WTC11 (cell line): ENCODE measurements around the gene TFEB.

Experiments used
- CTCF ChIP-seq: fragments of 200-600 bp; IDR thresholded peaks from 2 replicates; pipeline ENCODE4 v1.8.0; 2022; ENCODE audit warnings: antibody characterized with exemption
- JUN ChIP-seq: sonication (generic); formaldehyde crosslinking; IDR thresholded peaks from 2 replicates; pipeline ENCODE4 v1.8.0; 2023; ENCODE audit warnings: mild to moderate bottlenecking, missing genetic modification reagents
- MAX ChIP-seq: sonication (generic); formaldehyde crosslinking; IDR thresholded peaks from 2 replicates; pipeline ENCODE4 v1.8.0; 2022; ENCODE audit warnings: mild to moderate bottlenecking, missing genetic modification reagents
- NFYB ChIP-seq: sonication (generic); formaldehyde crosslinking; conservative IDR thresholded peaks from 2 replicates; pipeline ENCODE4 v1.8.0; 2022; ENCODE audit warnings: low read depth, missing genetic modification reagents
- PRDM15 ChIP-seq: sonication (generic); formaldehyde crosslinking; IDR thresholded peaks from 2 replicates; pipeline ENCODE4 v1.8.0; 2022; ENCODE audit warnings: missing genetic modification reagents
- SP1 ChIP-seq: sonication (generic); formaldehyde crosslinking; conservative IDR thresholded peaks from 2 replicates; pipeline ENCODE4 v1.8.1; 2022; ENCODE audit warnings: missing genetic modification reagents
- STAT6 ChIP-seq: sonication (generic); formaldehyde crosslinking; conservative IDR thresholded peaks from 2 replicates; pipeline ENCODE4 v1.8.1; 2023; ENCODE audit warnings: mild to moderate bottlenecking, low read depth, missing genetic modification reagents, moderate library complexity
- USF2 ChIP-seq: sonication (generic); formaldehyde crosslinking; IDR thresholded peaks from 2 replicates; pipeline ENCODE4 v1.8.1; 2023; ENCODE audit warnings: mild to moderate bottlenecking, missing genetic modification reagents, moderate library complexity
- ZNF512 ChIP-seq: sonication (generic); formaldehyde crosslinking; IDR thresholded peaks from 2 replicates; pipeline ENCODE4 v1.8.1; 2022; ENCODE audit warnings: missing genetic modification reagents, borderline replicate concordance

- TF ChIP-seq NFYB (no peak), CTCF (no peak), USF2 (no peak), ZNF512 (CRISPR knock-in tag) (no peak), PRDM15 (CRISPR knock-in tag) (no peak), JUN (CRISPR knock-in tag) (no peak), MAX (CRISPR knock-in tag) (no peak), STAT6 (CRISPR knock-in tag) (no peak), SP1 (no peak)
Measured at GRCh38 chr6:41697861-41698781, 37.3 kb downstream of the TFEB start.
